K562 (cell line): ENCODE measurements around the gene CXorf65. TPM values are rescaled to one million over a fixed set of nuclear protein-coding genes. Genes with fewer than 3 reads are reported as not detected.
A peak's percentile ranks its signal among the peaks of the same experiment; 100 is the strongest.

Source experiments
- FOXK1 ChIP-seq: sonication (generic); formaldehyde crosslinking; IDR thresholded peaks from 2 replicates; pipeline ENCODE4 v1.8.0; 2022; ENCODE audit warnings: missing genetic modification reagents, mild to moderate bottlenecking, borderline replicate concordance
- KLF6 ChIP-seq: fragments of 250-450 bp; sonication (Bioruptor Pico); IDR thresholded peaks from 2 replicates; pipeline ENCODE4 v1.4.0; 2020; ENCODE audit warnings: mild to moderate bottlenecking, moderate library complexity, borderline replicate concordance
- MYNN ChIP-seq, 2 experiments: sonication (generic); formaldehyde crosslinking in 1 of 2; IDR thresholded peaks; 2 replicates each; pipeline versions ENCODE4 v1.5.0 to v1.6.1; 2016 to 2020; ENCODE audit warnings: antibody characterized with exemption in 1 of 2, missing genetic modification reagents in 1 of 2
- NCOA2 ChIP-seq, 2 experiments: fragments of 450-650 bp; IDR thresholded peaks; 2 replicates each; pipeline ENCODE4 v1.6.1; 2018; ENCODE audit warnings: mild to moderate bottlenecking in 2 of 2, moderate library complexity in 1 of 2; ENCODE audit not compliant: partially characterized antibody in 2 of 2
- NUFIP1 ChIP-seq: fragments of 450-650 bp; IDR thresholded peaks from 2 replicates; pipeline ENCODE4 v1.6.1; 2018; ENCODE audit not compliant: partially characterized antibody
- PHB ChIP-seq: fragments of 250-450 bp; sonication (Bioruptor Pico); IDR thresholded peaks from 2 replicates; pipeline ENCODE4 v1.5.0; 2021
- PHF21A ChIP-seq: fragments of 450-650 bp; IDR thresholded peaks from 2 replicates; pipeline ENCODE4 v1.6.1; 2017; ENCODE audit warnings: low read depth, borderline replicate concordance
- RHOXF2B ChIP-seq: fragments of 250-450 bp; sonication (Bioruptor Pico); conservative IDR thresholded peaks from 2 replicates; pipeline ENCODE4 v1.5.1; 2021
- SP2 ChIP-seq: IDR thresholded peaks from 2 replicates; pipeline ENCODE4 v1.6.1; 2011; ENCODE audit warnings: mild to moderate bottlenecking, low read depth, low read length, moderate library complexity; ENCODE audit not compliant: poor library complexity, severe bottlenecking; ENCODE audit errors: extremely low read depth
- TEAD2 ChIP-seq: fragments of 450-650 bp; IDR thresholded peaks from 2 replicates; pipeline ENCODE4 v1.6.1; 2016; ENCODE audit warnings: missing genetic modification characterization, control low read depth, missing compliant biosample characterization
- TGIF2 ChIP-seq: sonication (generic); formaldehyde crosslinking; IDR thresholded peaks from 2 replicates; pipeline ENCODE4 v1.8.1; 2022; ENCODE audit warnings: mild to moderate bottlenecking, missing genetic modification reagents, moderate library complexity
- ZC3H8 ChIP-seq: fragments of 450-650 bp; IDR thresholded peaks from 2 replicates; pipeline ENCODE4 v1.6.1; 2017
- ZNF395 ChIP-seq: fragments of 200-800 bp; sonication (Bioruptor generic); IDR thresholded peaks from 2 replicates; pipeline ENCODE4 v1.6.1; 2017; ENCODE audit warnings: missing genetic modification characterization, missing compliant biosample characterization
- ZNF780A ChIP-seq: fragments of 250-450 bp; sonication (Bioruptor Pico); IDR thresholded peaks from 2 replicates; pipeline ENCODE4 v1.5.0; 2021; ENCODE audit warnings: mild to moderate bottlenecking
- polyA plus RNA-seq, 8 experiments: library from polyadenylated mRNA; depleted of rRNA in 4 of 8; stranded (reverse) in 5 of 8; unstranded in 3 of 8; fragments of >200 nt; fragmentation: Nextera tagmentation in 2 of 8; fragmentation: Illumina TruSeq in 1 of 8; extraction: Ambion mirVana in 2 of 8; extraction: Trizol in 1 of 8; gene quantifications; 2 replicates each; pipeline versions ENCODE4 v1.2.1 to v1.2.3, GENCODE V29; 2011 to 2014; ENCODE audit warnings: inconsistent platforms in 1 of 8, missing spikeins in 1 of 8
- total RNA-seq, 7 experiments: library from RNA; depleted of rRNA in 6 of 7; stranded (reverse); fragments of >200 nt in 6 of 7; fragmentation: Illumina TruSeq in 2 of 7; extraction: Trizol in 2 of 7; gene quantifications; 2 replicates each; pipeline versions ENCODE4 v1.2.1 to v1.2.3, GENCODE V29; 2011 to 2021; ENCODE audit warnings: low replicate concordance in 1 of 7
- TF ChIP-seq, protein P1 (sequence below), 3 experiments: fragments of 200-800 bp in 1 of 3; sonication (Bioruptor generic) in 1 of 3; sonication (generic) in 1 of 3; formaldehyde crosslinking in 1 of 3; IDR thresholded peaks; 2 replicates each; pipeline versions ENCODE4 v1.6.1 to v1.8.0; 2016 to 2022; ENCODE audit warnings: mild to moderate bottlenecking in 2 of 3, missing compliant biosample characterization in 2 of 3, missing genetic modification characterization in 2 of 3, missing genetic modification reagents in 1 of 3
- TF ChIP-seq, protein P2 (sequence below): IDR thresholded peaks from 2 replicates; pipeline ENCODE4 v1.6.1; 2011; ENCODE audit not compliant: insufficient read length; ENCODE audit errors: extremely low read depth
- TF ChIP-seq, protein P3 (sequence below): sonication (generic); formaldehyde crosslinking; IDR thresholded peaks from 2 replicates; pipeline ENCODE4 v1.8.0; 2022; ENCODE audit warnings: mild to moderate bottlenecking, missing genetic modification reagents, borderline replicate concordance
- TF ChIP-seq, protein P4 (sequence below): fragments of 450-650 bp; formaldehyde crosslinking; IDR thresholded peaks from 2 replicates; pipeline ENCODE4 v1.4.0; 2020; ENCODE audit warnings: mild to moderate bottlenecking

The CXorf65 gene
- total and polyA plus RNA-seq, 9 of the 15 experiments (the other 6 are each of a cell fraction or from before 2014, with no cell fraction given), result 1.4 to 8.4 (median 2.9) TPM

DNA sequence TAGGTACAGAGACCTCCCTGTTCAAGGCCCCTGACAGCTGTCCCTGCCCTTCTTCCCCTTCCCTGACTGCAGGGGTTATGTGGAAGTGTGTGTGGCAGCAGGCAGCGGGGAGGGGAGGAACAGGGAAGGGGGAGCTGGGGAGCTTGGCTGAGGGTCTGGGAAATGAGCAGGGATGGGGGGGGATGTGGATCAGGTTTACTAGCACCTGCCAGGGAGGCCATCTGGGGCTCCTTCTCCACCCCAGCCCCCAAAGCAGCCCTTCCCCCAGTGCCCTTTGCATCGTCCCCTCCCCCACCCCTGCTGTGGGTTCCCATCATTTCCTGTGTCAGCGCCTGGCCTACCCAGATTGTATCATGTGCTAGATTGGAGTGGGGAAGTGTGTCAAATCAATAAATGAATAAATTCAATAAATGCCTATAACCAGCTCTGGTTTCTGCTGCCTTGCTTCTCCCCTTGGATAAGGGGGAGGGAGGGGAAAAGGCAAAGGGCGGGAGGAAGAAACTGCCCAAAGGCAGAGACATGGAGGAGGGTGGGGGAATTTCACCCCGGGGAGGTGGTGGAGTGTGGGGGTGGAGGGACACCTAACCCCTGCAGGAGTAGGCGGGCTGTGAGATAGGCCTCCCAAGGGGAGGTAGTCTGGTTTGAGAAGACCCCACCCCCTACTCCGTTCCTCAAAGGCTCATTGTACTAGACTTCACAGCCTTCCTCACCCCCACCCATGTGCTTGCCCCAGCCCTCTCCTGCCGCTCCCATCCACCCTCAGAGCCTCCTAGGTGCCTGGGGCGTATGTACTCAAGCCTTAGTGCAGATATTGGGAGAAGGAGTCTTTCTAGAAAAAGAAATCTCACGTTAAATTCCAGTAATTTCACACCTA lies 3.2 kb downstream of the CXorf65 start (continued):
- TF ChIP-seq, protein P1, sequence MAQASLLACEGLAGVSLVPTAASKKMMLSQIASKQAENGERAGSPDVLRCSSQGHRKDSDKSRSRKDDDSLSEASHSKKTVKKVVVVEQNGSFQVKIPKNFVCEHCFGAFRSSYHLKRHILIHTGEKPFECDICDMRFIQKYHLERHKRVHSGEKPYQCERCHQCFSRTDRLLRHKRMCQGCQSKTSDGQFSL (CRISPR knock-in tag; IDR thresholded peaks at IDR 0.05), result peak; percentile 42; the same call in 1 of the 2 replicates
- TF ChIP-seq, protein P1 (tag; IDR thresholded peaks at IDR 0.05), result no peak
- TF ChIP-seq PHF21A (no peak), KLF6 (CRISPR knock-in tag) (no peak), ZNF395 (no peak; the same call in 1 of the 2 replicates), PHB (CRISPR knock-in tag) (no peak), TEAD2 (tag) (no peak), MYNN (IDR thresholded peaks at IDR 0.05) (no peak), MYNN (CRISPR knock-in tag; IDR thresholded peaks at IDR 0.05) (no peak), ZNF780A (CRISPR knock-in tag) (no peak), RHOXF2B (no peak), FOXK1 (CRISPR knock-in tag) (no peak), NUFIP1 (no peak), TGIF2 (no peak), SP2 (no peak), NCOA2 (IDR thresholded peaks at IDR 0.05; ENCODE audit: partially characterized antibody in 2 of 2) (no peak), ZC3H8 (no peak)
- TF ChIP-seq, protein P2, sequence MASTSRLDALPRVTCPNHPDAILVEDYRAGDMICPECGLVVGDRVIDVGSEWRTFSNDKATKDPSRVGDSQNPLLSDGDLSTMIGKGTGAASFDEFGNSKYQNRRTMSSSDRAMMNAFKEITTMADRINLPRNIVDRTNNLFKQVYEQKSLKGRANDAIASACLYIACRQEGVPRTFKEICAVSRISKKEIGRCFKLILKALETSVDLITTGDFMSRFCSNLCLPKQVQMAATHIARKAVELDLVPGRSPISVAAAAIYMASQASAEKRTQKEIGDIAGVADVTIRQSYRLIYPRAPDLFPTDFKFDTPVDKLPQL, result no peak
- TF ChIP-seq, protein P3, sequence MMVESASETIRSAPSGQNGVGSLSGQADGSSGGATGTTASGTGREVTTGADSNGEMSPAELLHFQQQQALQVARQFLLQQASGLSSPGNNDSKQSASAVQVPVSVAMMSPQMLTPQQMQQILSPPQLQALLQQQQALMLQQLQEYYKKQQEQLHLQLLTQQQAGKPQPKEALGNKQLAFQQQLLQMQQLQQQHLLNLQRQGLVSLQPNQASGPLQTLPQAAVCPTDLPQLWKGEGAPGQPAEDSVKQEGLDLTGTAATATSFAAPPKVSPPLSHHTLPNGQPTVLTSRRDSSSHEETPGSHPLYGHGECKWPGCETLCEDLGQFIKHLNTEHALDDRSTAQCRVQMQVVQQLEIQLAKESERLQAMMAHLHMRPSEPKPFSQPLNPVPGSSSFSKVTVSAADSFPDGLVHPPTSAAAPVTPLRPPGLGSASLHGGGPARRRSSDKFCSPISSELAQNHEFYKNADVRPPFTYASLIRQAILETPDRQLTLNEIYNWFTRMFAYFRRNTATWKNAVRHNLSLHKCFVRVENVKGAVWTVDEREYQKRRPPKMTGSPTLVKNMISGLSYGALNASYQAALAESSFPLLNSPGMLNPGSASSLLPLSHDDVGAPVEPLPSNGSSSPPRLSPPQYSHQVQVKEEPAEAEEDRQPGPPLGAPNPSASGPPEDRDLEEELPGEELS (CRISPR knock-in tag), result no peak
- TF ChIP-seq, protein P4, sequence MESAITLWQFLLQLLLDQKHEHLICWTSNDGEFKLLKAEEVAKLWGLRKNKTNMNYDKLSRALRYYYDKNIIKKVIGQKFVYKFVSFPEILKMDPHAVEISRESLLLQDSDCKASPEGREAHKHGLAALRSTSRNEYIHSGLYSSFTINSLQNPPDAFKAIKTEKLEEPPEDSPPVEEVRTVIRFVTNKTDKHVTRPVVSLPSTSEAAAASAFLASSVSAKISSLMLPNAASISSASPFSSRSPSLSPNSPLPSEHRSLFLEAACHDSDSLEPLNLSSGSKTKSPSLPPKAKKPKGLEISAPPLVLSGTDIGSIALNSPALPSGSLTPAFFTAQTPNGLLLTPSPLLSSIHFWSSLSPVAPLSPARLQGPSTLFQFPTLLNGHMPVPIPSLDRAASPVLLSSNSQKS, result no peak
